Muscle of back (tissue), 11 donors: ENCODE measurements around the gene EGFL7. TPM values are rescaled to one million over a fixed set of nuclear protein-coding genes. Genes with fewer than 3 reads are reported as not detected.
A peak's percentile ranks its signal among the peaks of the same experiment; 100 is the strongest.

Source experiments
- DNase-seq, 3 donors: peaks; one replicate each; pipeline versions ENCODE4 v3.0.0 to v3.0.0-alpha.2; 2013
- polyA plus RNA-seq, 10 donors: library from polyadenylated mRNA; unstranded; fragments of 120-200 nt; gene quantifications; one replicate each; pipeline ENCODE4 v1.2.1, GENCODE V29; 2013; ENCODE audit not compliant: insufficient read length in 10 of 10

EGFL7 gene
- polyA plus RNA-seq, 10 donors = 45.3 to 73.9 (median 55.6) TPM

DNA sequence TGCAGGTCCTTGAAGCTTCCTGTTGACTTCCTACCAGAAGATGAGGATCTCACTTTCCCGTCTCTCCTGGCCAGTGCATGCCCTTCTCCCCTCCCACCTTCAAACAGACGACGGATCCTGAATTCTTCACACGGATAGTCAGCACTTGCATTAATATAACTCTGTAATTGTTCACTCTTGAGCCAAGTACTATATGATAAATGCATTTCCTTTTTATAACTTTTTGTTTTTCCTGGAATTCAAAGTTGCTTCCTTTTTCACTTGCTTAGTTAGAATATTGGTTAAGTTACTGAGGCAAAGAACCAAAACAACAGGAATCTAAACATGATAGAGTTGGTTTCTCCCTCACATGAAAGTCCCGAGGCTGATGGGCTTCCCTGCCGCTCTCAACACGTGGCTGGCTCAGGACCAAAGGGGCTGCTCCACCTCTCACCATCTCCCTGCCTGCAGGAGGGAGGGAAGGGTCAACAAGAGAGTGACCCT, 20.2 kb upstream of the EGFL7 start:
- no peak for DNase-seq

DNA sequence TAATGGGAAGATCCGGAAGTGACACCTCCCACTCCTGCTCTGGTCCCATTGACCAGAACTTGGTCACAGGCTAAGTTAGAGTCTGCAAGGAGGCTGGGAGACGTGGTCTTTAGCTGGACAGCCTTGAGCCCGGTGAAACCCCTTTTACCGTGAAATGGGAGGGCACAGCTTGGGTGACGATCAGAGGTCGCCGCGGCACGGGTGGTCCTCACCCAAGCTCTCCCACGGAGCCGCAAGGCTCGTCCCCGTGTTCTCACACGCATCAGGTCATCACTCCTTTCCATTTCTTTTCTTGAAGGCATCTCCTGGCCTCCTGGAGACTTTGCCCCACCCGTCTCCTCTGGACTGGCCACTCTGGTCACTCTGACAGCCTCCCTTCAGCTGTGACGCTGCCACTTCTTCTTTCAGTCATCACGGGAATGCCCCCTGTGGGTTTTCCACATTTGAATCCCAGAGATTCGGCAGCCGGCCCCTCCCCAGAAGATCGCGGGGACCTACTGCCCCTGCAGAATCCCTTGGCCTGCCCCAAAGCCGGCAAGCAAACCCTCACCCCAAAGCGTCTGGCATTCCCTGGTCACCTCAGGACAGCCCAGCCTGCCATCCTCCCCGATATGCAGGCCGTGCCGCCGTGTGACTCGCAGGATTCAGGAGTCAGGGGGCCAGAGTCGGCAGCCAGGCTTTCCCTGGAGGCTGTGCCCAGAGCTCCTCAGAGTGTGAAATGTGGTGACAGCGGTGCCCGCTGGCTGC, 18.9 kb upstream of the EGFL7 start:
- no peak for DNase-seq

DNA sequence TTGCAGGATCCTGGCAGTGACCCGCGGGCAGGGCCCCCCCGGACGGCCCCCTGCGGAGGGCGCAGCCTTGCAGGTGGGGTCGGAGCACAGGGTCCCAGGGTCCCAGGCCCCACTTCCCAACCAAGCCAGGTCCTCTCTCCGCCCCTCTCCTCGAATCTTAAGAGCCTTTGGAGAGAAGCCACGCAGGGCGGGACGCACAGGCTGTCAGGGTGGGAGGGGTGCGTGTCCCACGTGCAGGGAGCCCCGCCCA, 18.4 kb upstream of the EGFL7 start:
- DNase-seq = peak in 2 of 3 donors; percentile 43 to 73

DNA sequence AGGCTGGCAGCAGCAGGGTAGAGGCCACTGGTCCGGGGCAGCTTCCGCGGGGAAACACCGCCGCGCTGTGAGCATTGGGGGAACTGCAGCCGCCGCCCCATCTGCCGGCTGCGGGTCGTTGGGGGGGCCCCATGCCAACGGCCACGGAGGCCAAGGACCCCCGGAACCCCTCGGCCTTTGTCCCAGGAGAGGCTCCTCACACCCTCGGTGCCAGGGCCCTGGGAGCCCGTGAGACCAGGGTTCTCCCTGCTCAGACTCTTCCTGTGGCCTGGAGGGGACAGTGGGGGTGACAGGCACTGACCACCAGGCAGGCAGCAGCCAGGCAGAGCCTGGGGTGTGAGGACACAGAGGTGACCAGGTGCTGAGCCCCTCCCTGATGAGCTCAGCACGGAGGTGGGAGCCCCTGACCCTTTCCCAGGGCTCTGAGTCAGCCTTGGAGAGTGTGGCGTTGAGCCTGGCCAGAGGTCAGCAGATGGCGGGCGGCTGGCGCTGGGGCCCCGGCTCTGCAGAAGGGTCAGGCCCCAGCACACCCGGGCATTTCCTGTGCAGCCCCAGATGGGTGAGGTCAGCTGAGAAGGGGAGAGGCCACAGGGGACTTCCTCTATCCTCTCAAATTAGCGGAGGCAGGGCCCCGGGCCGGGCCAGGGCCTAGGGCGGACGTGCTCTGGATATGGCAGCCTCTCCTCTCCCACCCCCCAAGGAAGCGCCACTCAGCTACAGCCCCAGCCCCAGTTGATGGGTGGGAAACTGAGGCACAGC, 17.9 kb upstream of the EGFL7 start:
- DNase-seq = peak in 1 of 3 donors; percentile 88

DNA sequence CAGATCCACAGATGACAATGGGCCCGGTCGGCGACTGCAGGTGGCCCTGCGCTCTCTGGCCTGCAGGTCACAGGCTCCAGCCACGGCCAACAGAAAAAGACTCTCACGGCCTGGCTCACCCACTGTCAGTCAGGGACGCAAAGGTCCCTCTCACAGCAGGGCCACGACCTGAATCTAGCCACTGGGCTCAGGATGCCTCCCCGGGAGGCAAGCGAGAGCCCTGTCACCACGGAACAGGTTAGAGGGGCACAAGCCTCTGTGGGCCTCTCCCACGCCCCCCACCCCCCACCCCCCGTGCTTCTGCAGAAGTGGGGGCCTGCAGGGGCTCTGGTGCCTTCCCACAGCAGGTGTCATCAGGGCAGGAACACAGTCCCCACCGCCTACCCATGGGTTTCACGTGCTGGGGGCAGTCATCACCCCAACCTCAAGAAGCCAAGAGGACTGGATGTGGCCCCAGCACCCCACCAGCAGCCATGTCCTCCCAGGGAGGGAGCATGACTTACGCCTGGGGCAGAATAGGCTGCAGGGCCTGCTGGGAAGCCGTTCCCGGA, 17.3 kb upstream of the EGFL7 start:
- no peak for DNase-seq

DNA sequence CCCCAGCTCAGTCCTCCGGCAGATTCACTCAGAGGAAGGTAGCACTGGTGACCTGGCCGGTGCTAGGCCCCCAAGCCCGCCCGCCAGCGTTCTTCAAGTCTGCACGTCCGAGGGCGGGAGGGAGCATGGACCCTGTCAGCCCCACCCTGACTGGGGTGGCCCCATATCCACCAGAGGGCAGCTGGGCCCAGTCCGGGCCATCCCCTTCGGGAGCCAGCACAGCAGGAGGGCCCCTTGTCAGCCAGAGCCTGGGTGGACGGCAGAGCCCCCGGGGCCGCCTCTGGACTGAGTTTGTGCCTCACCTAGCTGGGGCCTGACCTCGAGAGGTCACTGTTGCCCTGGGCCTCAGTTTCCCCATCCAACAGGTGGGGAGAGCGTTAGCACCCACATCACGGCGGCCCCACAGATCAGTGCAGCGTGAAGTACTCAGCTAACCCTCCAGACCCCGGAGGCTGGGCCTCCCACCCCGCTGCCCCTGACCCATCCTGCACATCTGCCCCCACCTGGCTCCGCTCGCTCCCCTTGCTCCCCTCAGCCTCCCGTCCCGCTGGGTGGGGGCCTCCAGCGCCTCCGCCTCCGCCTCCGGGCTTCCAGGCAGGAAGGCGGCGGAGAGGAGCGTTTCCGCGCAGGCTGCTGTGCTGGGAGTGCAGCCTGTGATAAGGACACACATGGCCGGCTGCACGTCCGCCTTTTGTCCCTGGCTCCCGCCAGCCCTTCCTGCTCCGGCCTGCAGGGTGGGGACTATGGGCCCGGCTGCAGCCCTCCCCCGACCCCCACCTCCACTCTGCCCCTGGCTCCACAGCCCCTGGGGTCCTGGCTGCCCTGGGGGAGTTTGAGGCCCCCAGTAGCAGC, 16.6 kb upstream of the EGFL7 start:
- DNase-seq = peak in 2 of 3 donors; percentile 57 to 90

DNA sequence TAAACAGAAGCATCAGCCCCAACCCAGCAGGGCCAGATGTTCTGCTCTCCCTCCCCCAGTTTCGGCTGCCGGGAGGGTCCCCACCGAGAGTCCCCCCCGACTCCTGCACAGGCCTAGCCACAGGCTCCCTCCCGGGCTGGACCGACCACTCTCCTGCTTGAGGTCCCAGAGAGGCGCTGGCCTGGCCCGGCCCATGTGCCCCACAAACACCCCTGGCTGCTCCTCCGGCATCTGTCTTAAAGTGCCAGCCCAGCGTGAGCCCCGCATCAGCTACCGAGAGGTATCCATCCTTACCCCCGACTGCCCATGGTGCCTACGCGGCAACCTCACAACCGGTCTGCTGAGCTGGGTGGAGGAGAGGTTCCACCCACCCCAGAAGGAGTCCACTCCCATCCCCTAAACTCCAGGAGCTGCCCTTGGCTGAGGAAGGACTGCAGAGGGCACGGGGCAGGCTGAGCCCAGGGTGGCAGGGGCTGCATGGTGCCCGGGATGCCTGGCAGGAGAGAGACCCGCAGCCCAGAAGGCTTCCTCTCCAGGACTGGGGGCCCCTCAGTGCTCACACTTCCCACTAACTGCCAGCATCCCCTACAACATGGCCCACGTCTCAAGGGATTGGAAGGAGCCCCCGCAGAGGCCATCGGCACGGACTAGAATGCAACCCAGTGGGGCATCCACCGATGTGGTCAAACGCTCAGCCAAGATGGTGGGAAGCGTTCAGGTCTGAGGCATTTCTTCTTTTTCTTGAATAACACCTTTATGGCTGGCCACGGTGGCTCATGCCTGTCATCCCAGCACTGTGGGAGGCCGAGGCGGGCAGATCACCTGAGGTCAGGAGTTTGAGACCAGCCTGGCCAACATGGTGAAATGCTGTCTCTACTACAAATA, 15.6 kb upstream of the EGFL7 start:
- no peak for DNase-seq

DNA sequence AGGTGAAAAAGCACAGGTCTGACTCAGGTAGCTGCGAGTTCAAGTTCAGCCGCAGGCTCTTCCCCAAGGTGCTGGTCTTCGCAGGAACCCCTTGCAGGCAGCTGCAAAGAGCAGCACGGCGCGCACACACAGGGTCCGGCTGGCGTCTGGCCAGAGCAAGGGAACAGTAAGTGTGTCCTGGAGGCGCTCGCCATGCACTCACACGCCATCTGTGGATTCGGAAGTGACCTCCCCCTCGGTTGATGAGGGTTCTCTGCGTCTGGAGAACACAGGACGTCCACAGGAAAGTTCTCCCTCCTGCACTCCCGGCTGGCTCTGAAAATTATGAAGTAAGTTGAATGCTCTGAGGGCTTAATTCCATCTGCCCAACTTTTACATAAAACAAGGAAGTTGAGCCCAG, 14.0 kb upstream of the EGFL7 start:
- DNase-seq = peak in 1 of 3 donors; percentile 67

DNA sequence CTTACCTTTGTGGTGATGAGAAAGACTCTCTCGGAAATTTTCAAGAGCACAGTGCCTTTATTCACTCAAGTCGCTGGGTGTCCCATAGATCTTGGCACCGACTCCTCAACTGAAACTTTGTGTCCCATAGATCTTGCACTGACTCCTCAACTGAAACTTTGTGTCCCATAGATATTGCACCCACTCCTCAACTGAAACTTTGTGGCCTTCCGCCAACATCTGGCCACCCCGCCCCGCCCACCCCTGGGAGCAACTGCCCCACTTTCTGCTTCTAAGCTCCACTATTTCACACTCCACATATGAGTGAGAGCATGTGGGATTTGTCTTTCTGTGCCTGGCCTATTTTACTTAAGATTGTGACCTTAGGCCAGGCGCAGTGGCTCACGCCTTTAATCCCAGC, 12.7 kb upstream of the EGFL7 start:
- no peak for DNase-seq

DNA sequence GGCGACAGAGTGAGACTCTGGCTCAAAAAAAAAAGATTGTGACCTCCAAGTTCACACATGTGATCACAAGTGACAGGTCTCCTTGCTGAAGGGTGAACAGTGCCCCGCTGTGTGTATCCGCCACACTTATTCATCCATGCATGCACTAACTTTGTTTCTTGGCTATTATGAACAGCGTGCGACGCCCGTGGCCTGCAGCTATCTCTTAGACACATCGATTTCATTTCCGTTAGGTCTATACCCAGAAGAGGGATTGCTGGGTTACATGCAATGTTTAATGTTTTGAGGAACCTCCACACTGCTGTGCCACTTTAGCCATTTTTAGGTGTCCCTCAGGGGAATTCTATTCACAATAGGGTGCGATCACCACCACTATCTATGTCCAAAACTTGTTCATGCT, 12.1 kb upstream of the EGFL7 start:
- DNase-seq = no peak

DNA sequence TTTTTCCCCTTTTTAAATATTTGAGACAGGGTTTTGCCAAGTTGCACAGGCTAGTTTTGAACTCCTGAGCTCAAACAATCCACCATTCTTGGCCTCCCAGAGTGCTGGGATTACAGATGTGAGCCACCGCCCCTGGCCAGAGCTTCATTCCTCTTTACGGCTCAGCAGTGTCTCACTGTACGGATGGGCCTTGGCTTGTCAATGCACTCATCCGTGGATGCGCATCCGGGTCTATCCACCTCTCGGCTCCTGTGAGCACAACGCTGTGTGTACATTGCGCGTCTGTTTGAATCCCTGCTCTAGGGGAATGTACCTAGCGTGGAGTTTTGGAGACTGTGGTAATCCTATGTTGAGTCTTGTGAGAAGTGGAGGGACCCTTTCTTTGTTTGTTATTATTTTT, 10.9 kb upstream of the EGFL7 start:
- DNase-seq = no peak

DNA sequence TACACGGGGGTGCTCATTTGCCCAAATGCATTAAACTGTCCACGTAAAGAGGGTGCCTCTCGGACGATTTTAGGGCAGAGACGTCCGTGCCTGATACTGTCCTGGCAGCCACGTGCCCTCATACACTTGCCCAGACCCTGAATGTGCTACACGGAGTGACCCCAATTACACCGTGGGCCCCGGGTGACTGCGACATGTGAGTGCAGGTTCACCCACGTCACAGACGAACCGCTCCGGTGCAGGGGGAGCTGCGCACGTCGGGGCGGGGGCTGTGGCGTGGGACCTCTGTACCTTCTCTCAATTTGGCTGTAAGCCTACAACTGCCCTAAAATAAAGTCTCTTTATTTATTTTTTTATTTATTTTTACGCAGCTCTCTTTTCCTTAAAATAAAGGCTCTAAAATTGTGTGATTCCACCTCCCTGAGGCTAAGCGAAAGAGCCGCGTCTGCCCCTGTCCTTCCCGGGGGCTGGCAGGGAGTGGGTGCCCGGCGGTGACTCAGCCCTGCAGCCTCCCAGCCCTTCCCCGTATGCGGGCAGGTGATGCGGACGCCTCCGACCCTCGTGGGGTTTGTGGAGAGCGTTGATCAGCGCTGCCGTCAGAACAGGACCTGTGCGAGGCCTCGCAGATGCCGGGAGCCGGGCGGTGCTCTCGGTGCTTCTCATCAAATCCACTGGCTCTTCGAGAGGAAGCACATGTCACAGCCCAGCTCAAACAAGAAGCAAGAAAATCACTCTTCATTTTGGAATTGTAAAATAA, 9.2 kb upstream of the EGFL7 start:
- DNase-seq = no peak

DNA sequence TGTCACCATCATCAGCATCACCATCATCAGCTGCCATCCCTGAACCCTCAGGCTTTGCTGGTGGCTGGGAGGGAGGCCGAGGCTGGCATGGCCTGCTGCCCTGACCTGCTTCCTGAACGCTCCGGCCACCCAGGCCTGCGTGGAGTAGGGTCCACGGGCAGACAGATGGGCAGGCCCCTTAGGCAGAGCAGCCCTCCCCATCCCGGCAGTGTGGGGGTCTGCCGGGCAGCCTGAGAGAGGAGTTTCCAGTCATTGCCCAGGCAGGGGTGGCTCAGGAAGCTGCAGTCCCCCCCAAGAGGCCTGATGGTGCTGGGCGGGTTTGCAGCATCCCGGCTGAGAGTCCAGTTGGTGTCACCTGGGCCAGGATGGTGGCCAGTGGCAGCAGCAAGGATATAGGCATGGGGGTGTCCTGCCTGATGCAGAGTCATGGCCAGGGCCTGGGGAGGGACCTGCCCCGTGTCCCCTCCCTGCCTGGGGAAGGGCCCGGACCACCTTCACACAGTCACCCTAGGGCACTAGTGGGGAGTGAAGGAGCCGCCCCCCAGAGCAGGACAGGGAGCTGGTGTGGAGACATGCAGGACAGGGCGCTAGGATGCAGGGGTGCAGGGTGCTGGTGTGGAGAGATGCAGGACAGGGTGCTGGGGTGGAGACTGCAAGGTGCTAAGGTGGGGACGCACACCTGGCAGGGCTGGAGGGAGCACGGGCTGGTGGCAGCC, 7.7 kb upstream of the EGFL7 start:
- DNase-seq = no peak

DNA sequence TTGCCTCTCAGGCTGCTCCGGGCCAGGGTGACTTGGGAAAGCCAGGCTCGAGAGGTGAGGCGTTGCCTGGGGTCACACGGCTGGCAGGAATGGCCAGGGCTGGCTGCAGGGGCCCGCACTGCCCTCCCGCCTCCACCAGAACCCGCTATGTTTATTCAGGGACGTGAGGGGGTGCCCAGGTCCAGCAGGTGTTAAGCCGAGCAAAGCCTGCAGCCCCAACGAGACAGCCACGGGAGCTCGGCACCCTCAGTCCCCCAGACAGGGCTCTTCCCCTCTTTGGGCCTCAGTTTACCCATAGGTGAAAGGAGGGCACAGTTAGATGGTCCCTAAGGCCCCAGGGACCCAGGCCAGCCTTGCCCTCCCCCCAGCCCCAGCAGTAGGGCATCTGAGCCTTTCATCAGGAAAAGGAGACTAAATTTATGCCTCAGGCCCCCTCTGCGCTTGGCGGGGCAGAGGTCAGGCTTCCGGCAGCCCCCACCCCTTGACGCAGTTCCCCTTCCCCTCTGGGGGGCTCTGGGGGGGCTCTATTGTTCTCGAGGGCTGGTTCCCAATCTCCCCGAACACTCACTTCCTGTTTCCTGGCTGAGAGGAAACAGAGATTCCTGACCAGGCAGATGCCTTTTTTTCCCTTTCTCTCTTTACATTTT, 7.1 kb upstream of the EGFL7 start:
- DNase-seq = peak in 1 of 3 donors; percentile 70

DNA sequence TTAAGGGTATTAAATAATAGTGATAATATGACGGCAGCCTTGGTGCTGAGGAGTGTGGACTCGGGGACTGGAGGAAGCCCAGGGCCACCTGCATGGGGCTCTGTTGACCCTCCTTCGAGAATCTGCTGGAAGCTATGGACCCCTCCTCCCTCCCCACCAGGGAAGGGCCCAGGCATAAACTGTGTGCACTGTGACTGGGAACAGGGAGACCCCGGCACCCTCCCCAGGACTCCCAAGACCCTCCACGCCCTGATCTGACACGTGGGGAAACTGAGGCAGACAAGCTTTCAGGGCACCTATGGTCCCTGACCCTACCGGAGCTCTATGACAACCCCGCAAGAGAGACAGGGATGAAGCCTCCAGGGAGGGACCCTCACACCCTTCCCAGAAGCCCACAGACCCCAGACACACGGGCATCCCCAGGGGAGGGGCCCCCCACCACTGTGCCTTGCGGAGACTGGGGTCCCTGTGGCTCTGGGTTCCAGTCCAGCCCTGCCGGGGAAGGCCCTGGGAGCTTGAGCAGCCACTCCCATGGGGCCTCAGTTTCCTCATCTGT, 6.5 kb upstream of the EGFL7 start:
- DNase-seq = no peak

DNA sequence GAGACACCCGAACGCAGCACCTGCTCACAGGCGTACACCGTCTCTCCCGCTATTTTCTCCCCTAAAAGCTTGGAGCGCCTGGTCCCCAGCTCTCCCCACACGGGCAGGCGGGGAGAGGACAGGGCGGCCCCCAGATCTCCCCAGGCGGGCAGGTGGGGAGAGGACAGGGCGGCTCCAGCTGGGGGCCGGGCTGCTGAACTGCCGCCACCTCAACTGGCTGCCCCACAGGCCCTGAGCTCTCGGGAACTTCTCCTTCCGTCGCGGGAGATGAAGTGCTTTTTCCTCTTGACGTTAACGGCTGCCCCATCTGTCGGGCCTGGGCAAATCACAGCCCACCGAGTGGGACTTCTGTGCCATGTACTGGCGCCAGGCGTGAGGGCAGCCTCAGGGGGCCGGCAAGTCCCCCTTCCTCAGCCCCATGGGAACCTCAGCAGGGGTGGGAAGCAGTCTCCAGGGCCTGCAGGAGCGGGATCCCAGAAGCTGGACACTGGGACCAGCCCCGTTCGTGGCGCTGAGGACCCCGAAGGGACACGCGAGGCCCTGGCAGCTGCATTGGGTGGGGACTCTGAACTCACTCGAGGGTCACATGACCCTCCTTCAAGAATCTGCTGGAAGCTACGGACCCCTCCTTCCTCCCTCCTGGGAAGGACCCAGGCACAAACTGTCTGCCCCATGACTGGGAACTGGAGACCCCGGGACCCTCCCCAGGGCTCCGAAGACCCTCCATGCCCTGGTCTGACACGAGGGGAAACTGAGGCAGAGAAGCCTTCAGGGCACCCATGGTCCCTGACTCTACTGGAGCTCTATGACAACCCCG, 5.7 kb upstream of the EGFL7 start:
- peak in 1 of 3 donors; percentile 39 for DNase-seq

DNA sequence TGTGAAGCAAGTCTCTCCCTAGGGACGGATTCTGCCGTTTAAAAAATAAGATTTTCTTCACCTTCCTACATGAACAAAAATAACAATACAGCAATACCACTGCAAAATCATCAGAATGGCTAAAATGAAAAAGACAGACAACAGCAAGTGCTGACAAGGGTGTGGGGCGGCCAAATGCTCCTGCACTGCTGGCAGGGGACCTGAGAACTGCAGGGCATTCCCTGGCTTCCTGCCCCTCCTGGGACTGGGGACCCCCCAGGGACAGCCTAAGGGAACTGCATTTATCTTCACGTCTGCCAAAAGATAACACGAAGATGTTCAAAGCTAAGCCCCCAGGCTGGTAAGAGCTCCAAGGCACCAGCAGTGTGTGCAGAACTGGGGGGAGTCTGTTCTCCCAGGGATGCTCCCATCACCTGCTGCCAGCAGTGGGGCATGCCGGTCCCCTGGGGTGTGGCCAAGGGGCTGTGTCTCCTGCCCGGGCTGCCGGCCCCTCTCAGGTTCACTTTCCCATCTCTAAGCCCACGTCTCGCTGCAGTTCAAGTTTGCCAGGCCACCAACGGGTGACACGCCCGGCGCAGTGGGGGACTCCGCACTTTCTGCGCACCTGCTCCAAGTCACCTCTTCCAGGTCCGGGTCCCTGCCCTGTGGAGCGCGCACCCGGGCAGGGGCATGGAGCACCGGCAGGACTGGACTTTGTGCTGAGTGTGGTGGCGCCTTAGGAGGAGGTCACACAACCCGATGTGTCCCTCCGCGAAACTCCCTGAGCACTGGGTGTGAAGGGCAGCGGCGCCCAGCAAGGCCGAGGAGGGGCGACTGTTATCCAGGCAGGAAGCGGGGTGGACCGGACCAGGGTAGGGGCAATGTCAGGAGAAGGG, 4.5 kb upstream of the EGFL7 start:
- peak in 1 of 3 donors; percentile 11 for DNase-seq
